IMR-90 (cell line): ENCODE data around the gene NOTCH3. TPM values are rescaled to one million over a fixed set of nuclear protein-coding genes. Genes with fewer than 3 reads are reported as not detected.
A peak's percentile ranks its signal among the peaks of the same experiment; 100 is the strongest.

Source experiments
- ATAC-seq: fragments of 200-7000 bp; cut with Tn5 transposase; 2 replicates; pipeline ENCODE4 v1.9.1; 2020; ENCODE audit warnings: low read depth, mild to moderate bottlenecking, moderate library complexity
- BruUV-seq: library from RNA; stranded (reverse); fragments of 400-500 nt; replicated peaks from 2 replicates; lab custom pipeline; 2021; lab: Mats Ljungman, UMichigan
- CTCF ChIA-PET: fragments of 300-600 bp; formaldehyde crosslinking; extraction: SDS; loops from one replicate; lab custom pipeline; 2021; ENCODE audit warnings: antibody characterized with exemption; lab: Yijun Ruan, JAX
- POLR2A ChIA-PET: fragments of 300-600 bp; sonication (Branson Sonifier 250); formaldehyde crosslinking; loops from one replicate; lab custom pipeline; 2022; ENCODE audit warnings: antibody characterized with exemption; ENCODE audit not compliant: unreplicated experiment; lab: Charles Lee
- DNase-seq: peaks from one replicate; pipeline ENCODE4 v3.0.0; 2013
- H2AFZ ChIP-seq: replicated peaks from 2 replicates; pipeline ENCODE3; 2013; ENCODE audit warnings: low read length, mild to moderate bottlenecking; ENCODE audit not compliant: poor library complexity
- H2AK5ac ChIP-seq: 2 replicates; pipeline ENCODE4 v1.6.1; 2013; ENCODE audit warnings: low read depth, low read length, inconsistent platforms
- H2AK9ac ChIP-seq: replicated peaks from 2 replicates; pipeline ENCODE3; 2013; ENCODE audit warnings: mild to moderate bottlenecking, low read depth, low read length, moderate library complexity; ENCODE audit not compliant: poor library complexity
- H2BK120ac ChIP-seq: 2 replicates; pipeline ENCODE4 v1.6.1; 2013; ENCODE audit warnings: low read depth, low read length, inconsistent platforms
- H2BK15ac ChIP-seq: 3 replicates; pipeline ENCODE4 v1.6.1; 2013; ENCODE audit warnings: low read depth, low read length, inconsistent platforms
- H2BK20ac ChIP-seq: 2 replicates; pipeline ENCODE4 v1.6.1; 2013; ENCODE audit warnings: low read depth, mild to moderate bottlenecking, inconsistent platforms, low read length, moderate library complexity
- H2BK5ac ChIP-seq: 2 replicates; pipeline ENCODE4 v1.6.1; 2013; ENCODE audit warnings: mild to moderate bottlenecking, low read depth, low read length, inconsistent platforms; ENCODE audit not compliant: poor library complexity, severe bottlenecking
- H3K14ac ChIP-seq: replicated peaks from 2 replicates; pipeline ENCODE4 v1.6.1; 2013; ENCODE audit warnings: low read depth, low read length, inconsistent platforms
- H3K18ac ChIP-seq: 2 replicates; pipeline ENCODE4 v1.6.1; 2013; ENCODE audit warnings: low read depth, low read length, control low read depth
- H3K23ac ChIP-seq: 2 replicates; pipeline ENCODE4 v1.6.1; 2013; ENCODE audit warnings: low read depth, low read length, inconsistent platforms
- H3K27ac ChIP-seq: 2 replicates; pipeline ENCODE4 v1.5.1; 2013; ENCODE audit warnings: mild to moderate bottlenecking, control low read depth, low read length; ENCODE audit not compliant: insufficient read depth
- H3K27me3 ChIP-seq: 2 replicates; pipeline ENCODE4 v1.6.1; 2013; ENCODE audit warnings: low read length; ENCODE audit not compliant: control insufficient read depth, insufficient read depth
- H3K36me3 ChIP-seq: 2 replicates; pipeline ENCODE4 v1.6.1; 2013; ENCODE audit warnings: low read length, mixed read lengths; ENCODE audit not compliant: control insufficient read depth, insufficient read depth
- H3K4ac ChIP-seq: 2 replicates; pipeline ENCODE4 v1.6.1; 2013; ENCODE audit warnings: low read depth, low read length, inconsistent platforms
- H3K4me1 ChIP-seq: 2 replicates; pipeline ENCODE4 v1.6.1; 2013; ENCODE audit warnings: low read length, mixed read lengths; ENCODE audit not compliant: control insufficient read depth, insufficient read depth
- H3K4me2 ChIP-seq: 2 replicates; pipeline ENCODE4 v1.6.1; 2013; ENCODE audit warnings: low read depth, mild to moderate bottlenecking, control low read depth, low read length, moderate library complexity
- H3K4me3 ChIP-seq: 2 replicates; pipeline ENCODE4 v1.5.1; 2013; ENCODE audit warnings: low read depth, mild to moderate bottlenecking, control low read depth, low read length, moderate library complexity; ENCODE audit not compliant: insufficient read depth
- H3K56ac ChIP-seq: 2 replicates; pipeline ENCODE4 v1.6.1; 2013; ENCODE audit warnings: low read length, inconsistent platforms; ENCODE audit not compliant: insufficient read depth; ENCODE audit errors: extremely low read depth
- H3K79me1 ChIP-seq, 2 experiments: 2 replicates each; pipeline ENCODE4 v1.6.1; 2013; ENCODE audit warnings: low read length in 2 of 2, inconsistent platforms in 1 of 2, low read depth in 1 of 2
- H3K9ac ChIP-seq: 2 replicates; pipeline ENCODE4 v1.6.1; 2013; ENCODE audit warnings: low read depth, low read length, control low read depth
- H3K9me1 ChIP-seq: 2 replicates; pipeline ENCODE4 v1.6.1; 2013; ENCODE audit warnings: low read length, inconsistent platforms; ENCODE audit not compliant: insufficient read depth
- H3K9me3 ChIP-seq: 2 replicates; pipeline ENCODE4 v1.6.1; 2013; ENCODE audit warnings: low read length; ENCODE audit not compliant: control insufficient read depth, insufficient read depth
- H4K20me1 ChIP-seq: 2 replicates; pipeline ENCODE4 v1.6.1; 2013; ENCODE audit warnings: low read length, inconsistent platforms; ENCODE audit not compliant: insufficient read depth
- H4K5ac ChIP-seq: 2 replicates; pipeline ENCODE4 v1.6.1; 2013; ENCODE audit warnings: mild to moderate bottlenecking, low read depth, low read length, control low read depth
- H4K8ac ChIP-seq, 2 experiments: 2 replicates each; pipeline ENCODE4 v1.6.1; 2013; ENCODE audit warnings: low read depth in 2 of 2, low read length in 2 of 2, control low read depth in 1 of 2, inconsistent platforms in 1 of 2
- H4K91ac ChIP-seq: 2 replicates; pipeline ENCODE4 v1.6.1; 2013; ENCODE audit warnings: low read depth, low read length, inconsistent platforms; ENCODE audit not compliant: insufficient read depth
- BHLHE40 ChIP-seq: fragments of 150-350 bp; IDR thresholded peaks from 2 replicates; pipeline ENCODE4 v1.6.1; 2016; ENCODE audit warnings: mild to moderate bottlenecking, low read depth, low read length
- CTCF ChIP-seq: conservative IDR thresholded peaks from 2 replicates; pipeline ENCODE4 v1.5.1; 2012; ENCODE audit warnings: mild to moderate bottlenecking, low read depth, low read length, improper control_type of control experiment
- ELK1 ChIP-seq: fragments of 150-350 bp; IDR thresholded peaks from 2 replicates; pipeline ENCODE4 v1.6.1; 2016; ENCODE audit warnings: low read depth, mild to moderate bottlenecking, low read length, moderate library complexity, borderline replicate concordance
- MAZ ChIP-seq: IDR thresholded peaks from 2 replicates; pipeline ENCODE4 v1.6.1; 2012; ENCODE audit warnings: low read depth, mild to moderate bottlenecking, low read length, improper control_type of control experiment, moderate library complexity, borderline replicate concordance
- NFE2L2 ChIP-seq: fragments of 150-350 bp; IDR thresholded peaks from 2 replicates; pipeline ENCODE4 v1.6.1; 2016; ENCODE audit warnings: low read depth, mild to moderate bottlenecking, low read length
- RAD21 ChIP-seq: IDR thresholded peaks from 2 replicates; pipeline ENCODE4 v1.6.1; 2012; ENCODE audit warnings: low read length, improper control_type of control experiment
- SMC3 ChIP-seq: fragments of 150-350 bp; IDR thresholded peaks from 2 replicates; pipeline ENCODE4 v1.6.1; 2016; ENCODE audit warnings: low read depth, mild to moderate bottlenecking, antibody characterized with exemption, low read length, moderate library complexity
- WGBS, 2 experiments: methylation state at CpG; one replicate each; pipeline versions ENCODE4 v1.1.5 to v1.1.7; 2013; ENCODE audit warnings: missing lambda C conversion rate in 2 of 2; ENCODE audit not compliant: insufficient read length in 1 of 2; ENCODE audit errors: extremely low coverage in 2 of 2; 5-methylcytosine and 5-hydroxymethylcytosine counted together
- dilution Hi-C: fragments of 300-500 bp; cut with HindIII; formaldehyde crosslinking; loops from one replicate; pipeline ENCODE4 v1.14.3; 2018; ENCODE audit warnings: low sequenced_read_pairs; ENCODE audit not compliant: unreplicated experiment
- in situ Hi-C: fragments of 300-500 bp; cut with MboI; formaldehyde crosslinking; loops from 3 replicates; pipeline ENCODE4 v1.14.3; 2019; ENCODE audit warnings: low sequenced_read_pairs, inconsistent platforms, mixed read lengths
- intact Hi-C: fragments of 100-400 bp; cut with micrococcal nuclease; formaldehyde crosslinking; loops from 2 replicates; pipeline ENCODE4 v1.10.0; 2022
- polyA plus RNA-seq, 3 experiments: library from polyadenylated mRNA; depleted of rRNA; stranded (reverse); fragments of >200 nt; gene quantifications; 2 replicates each; pipeline ENCODE4 v1.2.3, GENCODE V29; 2012; ENCODE audit warnings: low replicate concordance in 1 of 3
- total RNA-seq: library from RNA; depleted of rRNA; stranded (reverse); fragments of >200 nt; gene quantifications from 2 replicates; pipeline ENCODE4 v1.2.3, GENCODE V29; 2012

The NOTCH3 gene
- total and polyA plus RNA-seq, 2 of the 4 experiments (the other 2 are of a cell fraction) = 5.9 to 25.1 TPM

- no peak overlapping the region for H2BK20ac ChIP-seq
- H3K27me3 ChIP-seq = peaks cover 6% of the 10 kb centered on the region; the same call in 1 of the 2 replicates
- intact Hi-C loops (no loop called here), dilution Hi-C loops (no loop called here), in situ Hi-C loops (no loop called here)
- H4K91ac ChIP-seq = no peak overlapping the region
- no peak overlapping the region for H2BK120ac ChIP-seq
- no peak overlapping the region for H4K8ac ChIP-seq
- ATAC-seq = peak; percentile 81
- no peaks in the 10 kb centered on the region for H3K4me1 ChIP-seq
- no peak overlapping the region for H2AK9ac ChIP-seq
- H3K4me2 ChIP-seq = peak overlapping the region; percentile 48; the same call in 1 of the 2 replicates
- BruUV-seq = no TSS peak
- H3K4me3 ChIP-seq = no peak overlapping the region; the same call in 1 of the 2 replicates
- H3K18ac ChIP-seq = no peak overlapping the region
- no peaks in the 10 kb centered on the region for H3K79me1 ChIP-seq
- no peak overlapping the region for H4K5ac ChIP-seq
- no peak overlapping the region for H3K56ac ChIP-seq
- H2BK5ac ChIP-seq = no peak overlapping the region
- TF ChIP-seq MAZ (no peak), CTCF (peak; percentile 56), BHLHE40 (no peak), SMC3 (peak; percentile 25; the same call in 1 of the 2 replicates), RAD21 (peak; percentile 48), ELK1 (no peak), NFE2L2 (no peak)
- H3K27ac ChIP-seq = no peak overlapping the region
- ChIA-PET CTCF (interaction anchor here (0.6 to 1.4 kb wide), 5 partner anchors 17 to 333 kb away, joined by 3 to 9 read pairs (median 3); no protein-coding TSS in a partner anchor), POLR2A (no interaction called here)
- no peak overlapping the region for H3K14ac ChIP-seq
- H2AK5ac ChIP-seq = no peak overlapping the region
- DNase-seq = peak; percentile 53
- H2AFZ ChIP-seq = no peak overlapping the region
- no peak overlapping the region for H3K9ac ChIP-seq
- peaks cover 10% of the 10 kb centered on the region for H3K9me3 ChIP-seq
- no peak overlapping the region for H3K4ac ChIP-seq
- H4K20me1 ChIP-seq = no peaks in the 10 kb centered on the region
- no peak overlapping the region for H3K23ac ChIP-seq
- no peak overlapping the region for H2BK15ac ChIP-seq
- H3K36me3 ChIP-seq = no peaks in the 10 kb centered on the region
- whole genome bisulfite sequencing, 2 experiments = 92% methylated on average over 2 of the region's 3 CpGs; no CpG with 5 or more reads in 1 of the 2 experiments
- H3K9me1 ChIP-seq = peaks cover 5% of the 10 kb centered on the region
Measured at GRCh38 chr19:15154002-15154612, 46.7 kb downstream of the NOTCH3 start.
